ENCODE results near the gene VILL.

DNA sequence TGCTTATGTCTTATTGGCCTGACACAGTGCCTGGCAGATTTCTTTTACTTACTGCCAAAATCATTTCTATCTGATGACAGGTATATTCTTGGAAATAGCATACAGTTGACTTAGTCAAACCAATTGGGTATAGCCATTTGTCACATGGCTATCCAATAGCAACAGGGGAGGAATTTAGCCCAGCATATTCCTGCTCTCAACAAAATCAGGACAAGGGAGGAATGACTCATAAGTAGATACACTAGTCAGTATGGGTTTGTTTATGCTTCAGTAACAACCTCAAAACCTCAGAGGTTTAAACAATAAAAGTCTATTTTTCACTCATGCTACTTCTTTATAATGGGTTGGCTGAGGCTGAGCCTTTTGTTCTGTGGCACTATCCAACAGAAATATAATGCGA lies 38.0 kb upstream of the VILL start:
- TF ChIP-seq HDAC6 (IDR thresholded peaks at IDR 0.05; ENCODE audit: low read depth, low read length) (no peak), EP300 (IDR thresholded peaks at IDR 0.05; ENCODE audit: borderline replicate concordance in 1 of 2, low read depth in 2 of 2, low read length in 2 of 2) (no peak), CREB1 (IDR thresholded peaks at IDR 0.05) (no peak), RAD21 (IDR thresholded peaks at IDR 0.05 in 1 of 2, conservative IDR thresholded peaks at IDR 0.05 in 1 of 2; ENCODE audit: low read depth in 2 of 2, low read length in 2 of 2) (no peak), TCF12 (IDR thresholded peaks at IDR 0.05; ENCODE audit: low read depth, low read length) (no peak), MAX (IDR thresholded peaks at IDR 0.05) (no peak), POLR2A (IDR thresholded peaks at IDR 0.05; ENCODE audit: control extremely low read depth in 1 of 2, low read depth in 2 of 2, low read length in 2 of 2) (no peak), PHF8 (conservative IDR thresholded peaks at IDR 0.05; ENCODE audit: low read depth, low read length) (no peak), BRCA1 (IDR thresholded peaks at IDR 0.05; ENCODE audit: low read depth, low read length) (no peak)
- TF ChIP-seq, protein P1, sequence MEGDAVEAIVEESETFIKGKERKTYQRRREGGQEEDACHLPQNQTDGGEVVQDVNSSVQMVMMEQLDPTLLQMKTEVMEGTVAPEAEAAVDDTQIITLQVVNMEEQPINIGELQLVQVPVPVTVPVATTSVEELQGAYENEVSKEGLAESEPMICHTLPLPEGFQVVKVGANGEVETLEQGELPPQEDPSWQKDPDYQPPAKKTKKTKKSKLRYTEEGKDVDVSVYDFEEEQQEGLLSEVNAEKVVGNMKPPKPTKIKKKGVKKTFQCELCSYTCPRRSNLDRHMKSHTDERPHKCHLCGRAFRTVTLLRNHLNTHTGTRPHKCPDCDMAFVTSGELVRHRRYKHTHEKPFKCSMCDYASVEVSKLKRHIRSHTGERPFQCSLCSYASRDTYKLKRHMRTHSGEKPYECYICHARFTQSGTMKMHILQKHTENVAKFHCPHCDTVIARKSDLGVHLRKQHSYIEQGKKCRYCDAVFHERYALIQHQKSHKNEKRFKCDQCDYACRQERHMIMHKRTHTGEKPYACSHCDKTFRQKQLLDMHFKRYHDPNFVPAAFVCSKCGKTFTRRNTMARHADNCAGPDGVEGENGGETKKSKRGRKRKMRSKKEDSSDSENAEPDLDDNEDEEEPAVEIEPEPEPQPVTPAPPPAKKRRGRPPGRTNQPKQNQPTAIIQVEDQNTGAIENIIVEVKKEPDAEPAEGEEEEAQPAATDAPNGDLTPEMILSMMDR (IDR thresholded peaks at IDR 0.05; ENCODE audit: control extremely low read depth in 1 of 3, insufficient read depth in 1 of 3, low read depth in 1 of 3, low read length in 3 of 3): no peak
